Epithelial cell of proximal tubule (primary cell): ENCODE data around the gene ABI3BP. TPM values are rescaled to one million over a fixed set of nuclear protein-coding genes. Genes with fewer than 3 reads are reported as not detected.

ENCODE experiments used
- DNase-seq: peaks from one replicate; pipeline ENCODE4 v3.0.0-alpha.2; 2011; ENCODE audit warnings: low read depth
- H3K4me3 ChIP-seq: 2 replicates; pipeline ENCODE4 v1.5.1; 2011; ENCODE audit warnings: low read depth, mild to moderate bottlenecking, low read length
- CTCF ChIP-seq: conservative IDR thresholded peaks from 2 replicates; pipeline ENCODE4 v1.5.1; 2012; ENCODE audit warnings: low read depth, mild to moderate bottlenecking, low read length
- total RNA-seq: library from RNA; depleted of rRNA; stranded (reverse); fragments of >200 nt; gene quantifications from 2 replicates; pipeline ENCODE4 v1.2.3, GENCODE V29; 2015

ABI3BP gene
- total RNA-seq, 1 donor from 2014 or later, result 3.6 TPM

GRCh38 chr3:100769693-100770092, 223.5 kb downstream of the ABI3BP start:
- no peak for TF ChIP-seq CTCF
- H3K4me3 ChIP-seq, result no peak overlapping the region
- no peak for DNase-seq

- no peak for TF ChIP-seq CTCF
- no peak overlapping the region for H3K4me3 ChIP-seq
- DNase-seq, result no peak
Measured at GRCh38 chr3:100766069-100766468, 227.2 kb downstream of the ABI3BP start.

- TF ChIP-seq CTCF, result no peak
- no peak for DNase-seq
Measured at GRCh38 chr3:100765437-100765975, 227.7 kb downstream of the ABI3BP start.

GRCh38 chr3:100761951-100762350, 231.3 kb downstream of the ABI3BP start:
- H3K4me3 ChIP-seq, result no peak overlapping the region
- TF ChIP-seq CTCF, result no peak
- DNase-seq, result no peak

More at GRCh38 chr3:100765437-100765975, 227.7 kb downstream of the ABI3BP start:
- H3K4me3 ChIP-seq, result no peak overlapping the region

- TF ChIP-seq CTCF, result peak; percentile 47
- no peak for DNase-seq
- no peak overlapping the region for H3K4me3 ChIP-seq
Measured at GRCh38 chr3:100761211-100761942, 231.8 kb downstream of the ABI3BP start.

GRCh38 chr3:100760377-100760776, 232.8 kb downstream of the ABI3BP start:
- TF ChIP-seq CTCF, result no peak
- H3K4me3 ChIP-seq, result no peak overlapping the region
- no peak for DNase-seq

GRCh38 chr3:100759950-100760349, 233.3 kb downstream of the ABI3BP start:
- TF ChIP-seq CTCF, result no peak
- no peak overlapping the region for H3K4me3 ChIP-seq
- DNase-seq, result no peak
